NCI-H2196 (cell line): ENCODE measurements around the gene RABGGTB.
A peak's percentile ranks its signal among the peaks of the same experiment; 100 is the strongest.
"Not testable (repeated sequence)": the region's sequence is repeated elsewhere in the genome, so short reads cannot be mapped to it uniquely, and the experiment has no call there.

Source experiments
- DNase-seq: peaks from one replicate; lab custom pipeline; 2025; ENCODE audit not compliant: unreplicated experiment; lab: John Stamatoyannopoulos, UW

RABGGTB gene

DNA sequence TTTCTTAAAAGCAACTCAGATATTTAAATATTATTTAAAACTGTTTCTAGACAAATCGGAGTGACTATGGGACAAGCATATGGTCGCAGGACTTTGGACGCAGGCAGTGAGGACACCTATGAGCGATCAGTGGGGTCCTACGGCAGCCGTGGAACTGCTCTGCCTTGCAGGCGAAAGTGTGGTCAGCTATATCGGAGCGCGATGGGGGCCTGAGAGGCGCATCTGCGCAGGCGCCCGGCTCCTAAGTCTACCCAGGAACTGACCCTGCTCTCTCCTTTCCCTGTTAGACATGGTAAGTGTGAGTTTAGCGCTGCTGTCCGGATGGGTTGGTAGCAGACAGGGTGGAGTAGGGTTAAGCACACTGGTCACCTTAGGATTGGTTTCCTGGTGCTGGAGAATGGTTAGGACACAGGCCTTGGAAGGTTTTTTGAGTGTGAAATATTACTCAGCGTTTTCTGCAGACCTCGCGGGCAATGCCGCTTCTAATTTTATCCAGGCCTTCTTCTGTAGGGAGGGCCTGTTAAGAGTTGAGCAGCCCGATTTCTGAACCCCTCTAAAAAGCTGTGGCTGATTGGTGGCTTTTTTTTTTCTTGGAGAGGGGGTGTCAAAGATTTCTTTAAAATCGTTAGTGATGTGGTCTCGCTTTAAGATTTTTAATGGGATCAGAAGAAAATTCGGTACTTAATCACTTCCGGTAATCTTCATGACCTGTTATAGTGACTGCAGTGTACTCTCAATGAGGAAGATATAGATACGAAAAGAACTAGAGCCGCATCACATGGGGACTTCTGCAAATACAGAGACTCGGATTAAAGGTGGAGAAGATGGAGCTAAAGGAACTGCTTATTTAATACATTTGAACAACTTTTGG, at the start of gene RABGGTB:
TSS of gene RABGGTB (plus strand) at position 274 of the 871 bp plus-strand sequence. CDS start at position 290, 16 bp downstream.
- peak; percentile 94 for DNase-seq

DNA sequence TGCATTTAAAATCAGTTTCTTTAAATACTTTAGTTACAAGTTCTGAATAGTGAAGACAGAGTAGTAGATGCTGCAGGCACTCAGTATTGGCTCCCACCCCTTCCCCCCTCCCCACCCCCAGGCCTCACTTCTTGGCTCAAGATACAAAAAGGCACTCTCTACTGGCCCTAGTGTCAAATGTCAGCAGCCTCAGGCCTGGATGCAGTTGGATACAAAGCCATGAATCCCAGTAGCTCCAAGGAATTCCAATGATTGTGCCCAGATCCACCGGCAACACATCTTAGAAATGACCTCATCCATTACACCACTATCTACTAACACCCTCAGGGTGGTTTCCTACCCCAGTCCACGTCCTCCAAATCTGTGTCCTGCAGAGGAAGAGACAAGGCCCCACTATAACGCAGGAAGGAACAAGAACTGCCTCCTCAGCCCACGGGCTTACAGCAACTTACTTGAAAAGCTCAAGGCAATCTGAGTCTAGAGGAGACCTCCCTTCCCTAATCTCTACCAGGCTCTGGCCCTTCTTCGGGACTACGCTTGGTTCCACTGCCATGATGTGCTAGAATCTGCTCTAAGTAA, 43.9 kb upstream of the RABGGTB start:
- DNase-seq: no peak

DNA sequence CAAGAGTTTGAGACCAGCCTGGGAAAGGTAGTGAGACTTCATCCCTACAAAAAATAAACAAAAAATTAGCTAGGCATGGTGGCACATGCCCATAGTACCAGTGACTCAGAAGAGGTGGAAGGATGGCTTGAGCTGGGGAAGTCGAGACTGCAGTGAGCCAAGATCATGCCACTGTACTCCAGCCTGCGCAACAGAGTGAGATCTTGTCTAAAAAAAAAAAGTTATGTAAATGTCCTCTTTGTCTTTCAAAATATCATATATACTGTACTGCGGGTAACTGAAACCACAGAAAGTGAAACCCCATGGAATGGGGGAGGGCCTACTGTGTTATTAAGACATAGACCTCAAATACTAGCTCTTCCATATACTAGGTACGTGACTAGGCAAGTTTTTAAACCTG, 40.8 kb upstream of the RABGGTB start:
- no peak for DNase-seq

DNA sequence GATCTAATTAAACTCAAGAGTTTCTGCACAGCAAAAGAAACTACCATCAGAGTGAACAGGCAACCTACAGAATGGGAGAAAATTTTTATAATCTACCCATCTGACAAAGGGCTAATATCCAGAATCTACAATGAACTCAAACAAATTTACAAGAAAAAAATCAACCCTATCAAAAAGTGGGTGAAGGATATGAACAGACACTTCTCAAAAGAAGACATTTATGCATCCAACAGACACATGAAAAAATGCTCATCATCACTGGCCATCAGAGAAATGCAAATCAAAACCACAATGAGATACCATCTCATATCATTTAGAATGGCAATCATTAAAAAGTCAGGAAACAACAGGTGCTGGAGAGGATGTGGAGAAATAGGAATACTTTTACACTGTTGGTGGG, 28.8 kb upstream of the RABGGTB start:
- DNase-seq: not testable (repeated sequence)

DNA sequence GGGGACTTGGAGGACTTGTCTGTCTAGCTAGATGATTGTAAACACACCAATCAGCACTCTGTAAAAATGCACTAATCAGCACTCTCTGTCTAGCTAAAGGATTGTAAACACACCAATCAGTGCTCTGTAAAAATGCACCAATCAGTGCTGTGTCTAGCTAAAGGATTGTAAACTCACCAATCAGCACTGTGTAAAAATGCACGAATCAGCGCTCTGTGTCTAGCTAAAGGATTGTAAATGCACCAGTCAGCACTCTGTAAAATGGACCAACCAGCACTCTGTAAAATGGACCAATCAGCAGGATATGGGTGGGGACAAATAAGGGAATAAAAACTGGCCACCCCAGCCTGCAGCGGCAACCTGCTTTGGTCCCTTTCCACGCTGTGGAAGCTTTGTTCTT, 27.5 kb upstream of the RABGGTB start:
- not testable (repeated sequence) for DNase-seq

DNA sequence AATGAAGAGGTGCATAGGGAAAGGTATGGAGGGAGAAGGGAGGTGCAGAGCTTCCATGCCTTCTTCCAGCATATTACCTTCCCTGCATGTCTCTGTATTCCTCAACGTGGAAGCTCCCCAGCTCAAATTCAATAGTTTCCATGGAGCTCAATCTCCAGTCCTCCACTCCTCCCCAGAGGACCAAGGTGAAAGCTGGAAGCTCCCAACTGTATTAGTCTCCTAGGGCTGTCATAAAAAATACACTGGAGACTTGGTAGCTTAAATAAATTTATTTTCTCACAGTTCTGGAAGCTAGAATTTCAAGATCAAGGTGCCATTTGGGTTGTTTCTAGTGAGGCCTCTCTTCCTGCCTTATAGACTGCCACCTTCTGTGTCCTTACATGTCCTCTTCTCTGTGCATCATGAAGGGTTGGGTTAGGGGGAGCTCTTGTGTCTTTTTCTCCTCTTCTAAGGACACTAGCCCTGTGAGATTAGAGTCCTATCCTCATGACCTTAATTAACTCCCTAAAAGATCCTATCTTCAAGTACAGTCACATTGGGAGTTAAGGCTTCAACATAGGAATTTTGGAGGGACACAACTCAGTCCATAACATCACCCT, 21.9 kb upstream of the RABGGTB start:
- DNase-seq: no peak

DNA sequence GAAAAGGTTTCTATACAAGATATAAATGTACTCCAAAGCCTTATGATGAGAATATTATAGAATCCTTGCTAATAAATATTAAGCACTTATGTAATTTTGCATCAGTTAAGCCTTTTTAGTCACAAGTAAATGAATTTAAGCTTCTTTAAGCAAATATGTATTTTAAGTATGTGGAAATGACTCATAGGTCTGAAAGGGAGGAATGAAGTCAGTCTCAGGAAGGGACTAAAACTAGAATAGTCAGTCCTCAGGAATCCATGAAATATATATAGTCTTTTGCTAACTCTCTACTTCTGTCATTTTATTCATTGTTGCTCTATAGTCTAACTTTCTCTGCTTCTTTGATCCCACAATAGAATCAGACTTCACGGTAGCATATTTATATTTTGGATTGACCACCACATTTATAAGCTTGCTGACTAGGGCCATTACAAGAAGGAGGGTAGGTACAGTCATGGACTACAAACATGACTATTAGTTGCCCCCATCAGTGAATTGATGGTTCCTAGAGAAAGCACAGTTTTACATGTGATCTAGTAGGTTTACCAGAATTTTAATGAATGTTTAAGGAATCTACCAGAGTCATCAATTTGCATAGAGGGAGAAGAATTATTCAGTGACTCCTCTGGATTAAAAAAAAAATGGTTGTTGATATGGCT, 20.2 kb upstream of the RABGGTB start:
- DNase-seq: no peak

DNA sequence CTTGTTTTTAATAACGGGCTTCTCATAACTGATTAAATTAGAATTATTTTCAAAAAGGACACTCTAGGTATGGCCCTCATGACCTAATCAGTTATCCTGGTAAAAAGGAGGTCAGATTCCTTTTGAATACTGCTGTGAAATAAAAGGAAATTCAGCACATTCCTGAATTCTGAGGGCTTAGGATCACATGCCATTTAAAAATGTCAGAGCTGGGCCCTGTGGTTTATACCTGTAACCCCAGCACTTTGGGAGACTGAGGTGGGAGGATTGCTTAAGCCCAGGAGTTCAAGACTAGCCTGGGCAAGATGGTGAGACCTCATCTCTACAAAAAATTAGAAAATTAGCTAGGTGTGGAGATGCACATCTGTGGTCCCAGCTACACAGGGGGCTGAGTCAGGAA, 18.0 kb upstream of the RABGGTB start:
- no peak for DNase-seq

DNA sequence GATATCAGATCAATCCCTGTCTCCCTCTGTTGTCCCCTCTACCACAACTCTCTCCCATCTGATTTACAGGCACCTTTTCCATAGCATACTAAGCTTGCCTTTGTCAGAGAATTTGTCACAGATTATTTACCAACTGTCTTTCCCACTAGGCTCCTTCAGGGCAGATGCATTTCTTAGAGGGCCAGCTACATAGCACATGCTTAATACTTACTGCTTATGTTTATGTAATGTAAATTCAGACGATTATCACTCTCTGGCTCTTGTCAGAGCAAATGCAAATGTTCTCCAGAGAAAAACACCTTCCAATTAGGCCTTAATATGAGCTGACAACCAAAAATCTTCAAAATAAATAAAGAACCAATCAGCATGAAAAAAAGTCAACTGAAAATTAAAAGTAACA, 15.3 kb upstream of the RABGGTB start:
- DNase-seq: no peak

DNA sequence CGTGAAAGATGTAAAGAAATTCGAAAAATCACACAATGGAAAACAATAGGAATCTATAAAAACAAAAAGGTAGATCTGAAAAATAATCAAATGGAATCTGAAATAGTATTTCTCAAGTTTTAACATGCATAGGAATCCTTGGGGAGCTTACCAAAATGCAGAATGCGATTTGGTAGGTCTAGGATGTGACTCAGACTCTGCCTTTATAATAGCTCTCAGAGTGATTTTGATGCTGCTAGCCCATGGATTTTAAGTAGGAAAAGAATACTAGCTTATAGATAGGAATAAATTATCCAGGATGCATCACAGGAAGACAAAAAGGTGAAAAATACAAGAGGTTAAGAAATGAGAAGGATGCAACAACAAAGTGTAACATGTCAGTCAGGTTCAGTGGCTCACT, 14.1 kb upstream of the RABGGTB start:
- no peak for DNase-seq

DNA sequence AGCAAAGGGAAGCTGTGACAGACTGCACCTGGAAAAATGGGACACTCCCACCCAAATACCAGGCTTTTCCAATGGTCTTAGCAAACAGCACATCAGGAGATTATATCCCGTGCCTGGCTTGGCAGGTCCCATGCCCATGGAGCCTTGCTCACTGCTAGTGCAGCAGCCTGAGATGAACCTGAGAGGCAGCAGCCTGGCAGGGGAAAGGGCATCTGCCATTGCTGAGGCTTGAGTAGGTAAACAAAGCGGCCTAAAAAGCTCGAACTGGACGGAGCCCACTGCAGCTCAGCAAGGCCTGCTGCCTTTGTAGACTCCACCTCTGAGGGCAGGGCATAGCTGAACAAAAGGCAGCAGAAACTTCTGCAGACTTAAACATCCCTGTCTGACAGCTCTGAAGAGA, 8.2 kb upstream of the RABGGTB start:
- not testable (repeated sequence) for DNase-seq

DNA sequence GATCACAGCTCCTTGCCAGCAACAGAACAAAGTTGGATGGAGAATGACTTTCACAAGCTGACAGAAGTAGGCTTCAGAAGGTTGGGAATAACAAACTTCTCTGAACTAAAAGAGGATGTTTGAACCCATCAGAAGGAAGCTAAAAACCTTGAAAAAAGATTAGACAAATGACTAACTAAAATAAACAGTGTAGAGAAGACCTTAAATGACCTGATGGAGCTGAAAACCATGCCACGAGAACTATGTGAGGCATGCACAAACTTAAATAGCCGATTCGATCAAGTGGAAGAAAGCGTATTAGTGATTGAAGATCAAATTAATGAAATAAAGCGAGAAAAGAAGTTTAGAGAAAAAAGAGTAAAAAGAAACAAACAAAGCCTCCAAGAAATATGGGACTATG, 7.4 kb upstream of the RABGGTB start:
- not testable (repeated sequence) for DNase-seq

DNA sequence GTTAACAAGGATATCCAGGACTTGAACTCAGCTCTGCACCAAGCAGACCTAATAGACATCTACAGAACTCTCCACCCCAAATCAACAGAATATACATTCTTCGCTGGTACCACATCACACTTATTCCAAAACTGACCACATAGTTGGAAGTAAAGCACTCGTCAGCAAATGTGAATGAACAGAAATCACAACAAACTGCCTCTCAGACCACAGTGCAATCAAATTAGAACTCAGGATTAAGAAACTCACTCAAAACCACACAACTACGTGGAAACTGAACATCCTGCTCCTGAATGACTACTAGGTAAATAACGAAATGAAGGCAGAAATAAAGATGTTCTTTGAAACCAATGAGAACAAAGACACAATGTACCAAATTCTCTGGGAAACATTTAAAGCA, 5.9 kb upstream of the RABGGTB start:
- DNase-seq: not testable (repeated sequence)

DNA sequence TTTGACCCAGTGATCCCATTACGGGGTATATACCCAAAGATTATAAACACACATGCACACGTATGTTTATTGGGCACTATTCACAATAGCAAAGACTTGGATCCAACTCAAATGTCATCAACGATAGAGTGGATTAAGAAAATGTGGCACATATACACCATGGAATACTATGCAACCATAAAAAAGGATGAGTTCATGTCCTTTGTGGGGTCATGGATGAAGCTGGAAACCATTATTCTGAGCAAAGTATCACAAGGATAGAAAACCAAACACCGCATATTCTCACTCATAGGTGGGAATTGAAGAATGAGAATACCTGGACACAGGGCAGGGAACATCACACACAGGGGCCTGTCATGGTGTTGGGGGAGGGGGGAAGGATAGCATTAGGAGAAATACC, 2.1 kb upstream of the RABGGTB start:
- not testable (repeated sequence) for DNase-seq

DNA sequence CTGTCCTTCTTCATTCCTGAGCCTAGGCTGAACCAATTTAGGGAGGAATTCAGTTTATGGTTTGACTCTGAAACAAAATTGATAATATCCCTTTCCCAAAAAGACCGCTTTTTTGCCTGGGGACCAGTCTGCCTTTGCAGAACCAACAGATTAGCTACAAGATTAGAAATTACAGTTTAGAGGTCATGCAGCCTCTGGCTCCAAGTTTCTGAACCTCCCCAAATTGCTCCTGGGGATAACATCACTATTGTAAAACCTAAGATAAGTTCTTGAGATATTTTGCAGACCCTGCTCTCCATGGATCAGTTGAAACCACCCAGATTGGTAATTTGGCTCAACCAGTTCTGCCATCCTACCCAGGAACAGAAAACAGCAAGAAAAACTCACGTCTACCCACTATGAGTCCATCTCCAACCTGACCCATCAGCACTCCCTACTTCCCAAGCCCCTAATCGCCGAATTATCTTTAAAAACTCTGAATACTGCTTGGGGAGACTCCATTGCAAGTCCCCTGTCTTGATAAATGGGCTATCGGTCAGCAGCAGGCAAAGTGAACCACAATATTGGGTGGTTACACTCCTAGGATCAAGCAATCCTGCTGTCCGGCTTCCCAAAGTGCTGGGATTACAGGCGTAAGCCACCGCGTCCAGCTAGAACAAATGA, 605 bp upstream of the RABGGTB start:
- no peak for DNase-seq

DNA sequence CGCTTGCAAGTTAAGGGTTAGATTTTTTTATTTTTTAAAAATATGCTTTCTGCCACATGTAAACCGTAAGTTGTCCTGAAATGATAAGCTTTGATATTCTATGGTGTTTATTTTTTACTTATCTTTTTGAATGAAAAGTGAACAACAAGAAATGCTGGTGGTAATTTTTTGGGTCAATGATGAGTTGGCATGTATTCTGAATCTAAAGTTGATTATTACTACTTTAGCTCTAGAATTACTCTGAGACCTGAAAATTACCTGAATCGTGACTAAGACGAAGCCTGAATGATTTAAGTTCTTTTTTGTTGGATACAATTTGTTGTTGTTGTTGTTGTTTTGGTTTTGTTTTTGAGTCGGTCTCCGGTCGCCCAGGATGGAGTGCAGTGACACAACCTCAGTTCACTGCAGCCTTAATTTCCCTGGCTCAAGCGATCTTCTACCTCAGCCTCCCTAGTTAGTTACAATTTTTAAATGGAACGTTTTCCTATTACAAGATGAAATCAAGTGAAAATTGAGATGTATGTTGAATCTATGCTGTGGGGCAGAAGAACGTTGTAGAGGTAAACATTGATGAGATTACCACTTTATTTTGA, 941 bp downstream of the RABGGTB start:
- DNase-seq: no peak

DNA sequence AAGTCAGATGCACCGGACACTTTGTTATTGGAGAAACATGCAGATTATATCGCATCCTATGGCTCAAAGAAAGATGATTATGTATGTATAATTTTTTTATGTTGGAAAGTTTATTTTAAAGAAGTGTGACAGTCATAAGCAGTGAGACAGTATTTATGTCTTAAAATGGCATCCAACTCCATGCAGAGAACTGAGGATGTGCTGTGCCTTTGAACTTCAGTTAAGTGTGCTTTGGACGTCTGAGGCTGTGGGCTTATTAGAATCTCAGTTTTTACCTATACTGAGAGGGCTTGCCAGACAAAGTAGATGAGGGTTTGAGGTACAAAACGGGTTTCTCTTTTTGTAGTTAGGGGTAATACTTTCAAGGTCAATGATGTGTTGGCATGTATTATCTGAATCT, 1.5 kb downstream of the RABGGTB start:
- no peak for DNase-seq

DNA sequence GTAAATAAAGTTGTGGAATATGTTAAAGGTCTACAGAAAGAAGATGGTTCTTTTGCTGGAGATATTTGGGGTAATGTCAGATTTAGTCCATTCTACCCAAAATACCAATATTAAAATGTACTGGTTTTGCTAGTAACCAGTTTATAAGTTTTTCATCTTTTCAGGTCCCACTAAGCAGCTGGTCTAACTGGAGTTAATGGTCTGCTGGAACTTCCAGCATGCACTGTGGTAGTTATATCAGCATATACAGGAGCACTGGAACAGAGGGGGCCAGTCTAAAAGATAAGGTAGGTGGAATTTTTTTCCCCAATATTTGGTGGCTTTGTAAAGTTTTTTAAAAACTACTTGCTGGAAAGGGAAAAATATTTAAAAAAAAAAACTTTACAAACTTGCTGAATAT, 3.9 kb downstream of the RABGGTB start:
- no peak for DNase-seq

DNA sequence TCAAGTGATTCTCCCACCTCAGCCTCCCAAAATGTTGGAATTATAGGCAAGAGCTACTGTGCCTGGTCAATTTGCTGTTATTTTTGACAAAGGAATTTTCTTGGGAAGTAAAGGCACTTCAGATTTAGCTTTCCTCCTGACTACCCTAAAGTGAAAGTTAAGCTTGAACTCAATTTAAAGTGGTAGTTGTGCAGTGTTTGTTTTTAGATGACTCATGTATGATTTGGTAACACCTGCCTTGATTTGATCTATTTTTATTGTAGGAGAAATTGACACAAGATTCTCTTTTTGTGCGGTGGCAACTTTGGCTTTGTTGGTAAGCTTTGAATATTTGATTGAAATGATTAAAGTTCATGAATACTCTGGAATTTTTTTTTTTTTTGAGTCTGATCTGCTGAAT, 5.0 kb downstream of the RABGGTB start:
- DNase-seq: peak; percentile 23

DNA sequence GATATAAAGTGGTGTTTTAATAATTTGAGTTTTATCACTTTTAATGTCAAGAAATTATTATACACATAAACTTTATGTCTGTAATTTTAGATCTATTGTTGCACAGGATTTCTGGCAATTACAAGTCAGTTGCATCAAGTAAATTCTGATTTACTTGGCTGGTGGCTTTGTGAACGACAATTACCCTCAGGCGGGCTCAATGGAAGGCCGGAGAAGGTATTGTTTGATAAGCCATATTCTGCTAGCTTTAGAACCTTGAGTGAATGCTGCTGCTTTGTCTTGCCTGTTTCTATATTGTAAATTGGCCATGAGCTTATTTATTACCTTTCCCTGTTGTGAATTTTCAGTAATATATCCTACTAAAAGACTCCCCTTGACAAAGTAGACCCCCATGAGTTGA, 6.0 kb downstream of the RABGGTB start:
- DNase-seq: no peak

DNA sequence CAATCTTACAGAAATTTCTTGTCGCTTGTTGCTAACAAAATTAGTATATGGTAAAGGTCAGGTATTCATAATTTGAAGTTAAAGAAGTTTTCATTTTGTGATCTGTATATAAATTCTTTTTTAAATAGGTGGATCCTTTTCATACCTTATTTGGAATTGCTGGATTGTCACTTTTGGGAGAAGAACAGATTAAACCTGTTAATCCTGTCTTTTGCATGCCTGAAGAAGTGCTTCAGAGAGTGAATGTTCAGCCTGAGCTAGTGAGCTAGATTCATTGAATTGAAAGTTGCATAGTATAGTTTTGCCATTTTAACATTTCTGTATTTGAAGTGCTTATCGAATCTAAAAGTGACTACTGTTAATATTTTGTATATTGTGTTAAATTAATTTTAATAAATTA, 8.3 kb downstream of the RABGGTB start:
- DNase-seq: no peak
